Tracheal epithelial cell (primary cell): ENCODE measurements around the gene DHX36. TPM values are rescaled to one million over a fixed set of nuclear protein-coding genes. Genes with fewer than 3 reads are reported as not detected.

ENCODE experiments used
- total RNA-seq: library from RNA; depleted of rRNA; stranded (reverse); fragments of >200 nt; gene quantifications from 2 replicates; pipeline ENCODE4 v1.2.1, GENCODE V29; 2014

Gene DHX36, protein sequence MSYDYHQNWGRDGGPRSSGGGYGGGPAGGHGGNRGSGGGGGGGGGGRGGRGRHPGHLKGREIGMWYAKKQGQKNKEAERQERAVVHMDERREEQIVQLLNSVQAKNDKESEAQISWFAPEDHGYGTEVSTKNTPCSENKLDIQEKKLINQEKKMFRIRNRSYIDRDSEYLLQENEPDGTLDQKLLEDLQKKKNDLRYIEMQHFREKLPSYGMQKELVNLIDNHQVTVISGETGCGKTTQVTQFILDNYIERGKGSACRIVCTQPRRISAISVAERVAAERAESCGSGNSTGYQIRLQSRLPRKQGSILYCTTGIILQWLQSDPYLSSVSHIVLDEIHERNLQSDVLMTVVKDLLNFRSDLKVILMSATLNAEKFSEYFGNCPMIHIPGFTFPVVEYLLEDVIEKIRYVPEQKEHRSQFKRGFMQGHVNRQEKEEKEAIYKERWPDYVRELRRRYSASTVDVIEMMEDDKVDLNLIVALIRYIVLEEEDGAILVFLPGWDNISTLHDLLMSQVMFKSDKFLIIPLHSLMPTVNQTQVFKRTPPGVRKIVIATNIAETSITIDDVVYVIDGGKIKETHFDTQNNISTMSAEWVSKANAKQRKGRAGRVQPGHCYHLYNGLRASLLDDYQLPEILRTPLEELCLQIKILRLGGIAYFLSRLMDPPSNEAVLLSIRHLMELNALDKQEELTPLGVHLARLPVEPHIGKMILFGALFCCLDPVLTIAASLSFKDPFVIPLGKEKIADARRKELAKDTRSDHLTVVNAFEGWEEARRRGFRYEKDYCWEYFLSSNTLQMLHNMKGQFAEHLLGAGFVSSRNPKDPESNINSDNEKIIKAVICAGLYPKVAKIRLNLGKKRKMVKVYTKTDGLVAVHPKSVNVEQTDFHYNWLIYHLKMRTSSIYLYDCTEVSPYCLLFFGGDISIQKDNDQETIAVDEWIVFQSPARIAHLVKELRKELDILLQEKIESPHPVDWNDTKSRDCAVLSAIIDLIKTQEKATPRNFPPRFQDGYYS
- total RNA-seq: 28.2 and 40.5 TPM in 2 replicates

DNA sequence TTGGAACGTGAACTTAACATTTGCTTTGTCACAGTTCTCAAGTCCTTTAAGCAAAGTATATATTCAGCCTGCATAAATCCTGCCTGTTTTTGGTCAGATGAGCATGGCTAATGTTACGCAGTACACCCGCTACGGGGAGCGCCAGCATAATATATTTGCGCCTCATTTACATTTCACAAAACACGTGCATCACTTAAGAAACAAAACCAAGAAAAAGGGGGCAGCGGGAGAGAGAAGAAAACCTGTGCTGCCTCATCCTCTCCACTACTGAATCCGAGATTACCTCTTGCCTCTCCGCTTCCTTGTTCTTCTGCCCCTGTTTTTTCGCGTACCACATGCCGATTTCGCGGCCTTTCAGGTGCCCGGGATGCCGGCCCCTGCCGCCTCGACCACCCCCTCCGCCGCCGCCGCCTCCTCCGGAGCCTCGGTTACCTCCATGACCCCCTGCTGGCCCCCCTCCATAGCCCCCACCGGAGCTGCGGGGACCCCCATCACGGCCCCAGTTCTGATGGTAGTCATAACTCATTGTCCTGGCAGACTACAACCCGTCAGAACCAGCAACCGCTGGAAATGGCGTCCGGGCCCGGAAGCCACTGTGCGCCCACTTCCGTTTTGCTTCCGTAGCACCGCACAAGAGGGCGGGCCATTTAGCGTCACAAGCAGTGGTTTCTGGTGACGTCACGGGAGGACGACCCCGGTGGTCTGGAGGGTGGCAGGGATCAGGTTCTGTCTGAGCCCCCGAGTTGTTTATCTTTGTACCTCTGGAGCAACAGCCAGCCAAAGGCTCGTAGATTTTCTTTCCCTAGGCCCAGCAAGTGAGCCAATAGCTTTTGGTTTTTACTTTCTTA lies at the start of gene DHX36:
DHX36 (minus strand) TSS at position 597 of the 848 bp plus-strand sequence; CDS start at position 526, 71 bp downstream.

Other genes starting within 250 kb of the DHX36 start
- 0.24 and 0.85 TPM in 2 replicates for gene ARHGEF26, start 203.1 kb downstream of the DHX36 start, total RNA-seq
- gene GPR149, start 105.7 kb upstream of the DHX36 start, total RNA-seq: not detected in 2 replicates